Anterior cingulate cortex (tissue), 58 donors: ENCODE measurements around the gene SOS1.
"Not testable (repeated sequence)": the region's sequence is repeated elsewhere in the genome, so short reads cannot be mapped to it uniquely, and the experiment has no call there.

Experiments
- DNase-seq, 58 donors: peaks; one replicate each; lab custom pipeline; 2025; lab: John Stamatoyannopoulos, UW

Gene SOS1

DNA sequence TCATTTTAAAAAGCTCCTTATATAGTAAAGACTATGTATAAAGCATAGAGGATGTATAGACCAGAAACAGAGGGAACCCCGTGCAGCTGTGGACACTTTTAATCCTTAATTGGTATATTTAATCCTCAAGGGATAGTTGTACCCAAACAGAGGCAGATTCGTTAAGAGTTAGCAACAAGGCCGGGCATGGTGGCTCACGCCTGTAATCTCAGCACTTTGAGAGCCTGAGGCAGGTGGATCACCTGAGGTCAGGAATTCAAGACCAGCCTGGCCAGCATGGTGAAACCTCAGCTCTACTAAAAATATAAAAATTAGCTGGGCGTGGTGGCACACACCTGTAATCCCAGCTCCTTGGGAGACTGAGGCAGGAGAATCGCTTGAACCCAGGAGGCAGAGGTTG lies 184.3 kb downstream of the SOS1 start:
- DNase-seq = not testable (repeated sequence)

DNA sequence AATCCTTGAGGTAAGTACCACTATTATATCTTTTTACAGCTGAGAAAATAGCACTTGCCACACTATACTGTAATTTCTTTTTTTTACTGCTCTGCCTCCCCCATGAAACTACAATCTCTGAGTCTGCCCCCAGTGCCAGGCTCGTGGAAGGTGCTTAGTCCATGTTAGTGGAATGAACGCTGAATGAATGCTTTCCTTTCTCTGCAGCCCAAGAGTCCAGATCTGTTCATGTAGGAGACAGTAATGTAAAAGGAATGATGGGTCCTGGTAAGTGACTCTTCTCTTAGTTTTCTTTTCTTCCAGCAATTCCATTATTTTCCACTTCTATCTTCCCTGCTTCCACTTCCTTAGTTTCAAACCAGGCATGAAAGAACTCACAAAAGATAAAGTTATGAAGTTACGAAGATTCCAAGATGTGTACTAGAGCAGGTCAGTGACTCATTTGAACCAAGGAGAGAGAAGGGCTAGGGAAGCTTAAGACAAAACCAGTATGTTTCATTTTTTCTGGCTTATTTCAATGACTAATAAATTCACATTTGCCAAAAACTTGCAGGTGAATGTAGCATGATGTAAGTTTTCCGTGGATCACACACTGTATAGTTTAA lies 185.2 kb downstream of the SOS1 start:
- DNase-seq = no peak

- no peak for DNase-seq
These were observed 186.1 kb downstream of the SOS1 start for GRCh38 chr2:38934742-38935141.

GRCh38 chr2:38933653-38934052 lies 187.2 kb downstream of the SOS1 start:
- no peak for DNase-seq

GRCh38 chr2:38932586-38932985 lies 188.3 kb downstream of the SOS1 start:
- no peak for DNase-seq
